HL-60/S4 treated with phorbol 12-myristate 13-acetate at 8.2 ng/mL for 4 days and 3 days (cell line): ENCODE results near the gene CFAP251.
"Not testable (repeated sequence)": the region's sequence is repeated elsewhere in the genome, so short reads cannot be mapped to it uniquely, and the experiment has no call there.

Experiments
- in situ Hi-C: fragments of 300-500 bp; cut with MboI; formaldehyde crosslinking; loops from 2 replicates; pipeline ENCODE4 v1.15.0; 2022; ENCODE audit warnings: low sequenced_read_pairs

The CFAP251 gene

DNA sequence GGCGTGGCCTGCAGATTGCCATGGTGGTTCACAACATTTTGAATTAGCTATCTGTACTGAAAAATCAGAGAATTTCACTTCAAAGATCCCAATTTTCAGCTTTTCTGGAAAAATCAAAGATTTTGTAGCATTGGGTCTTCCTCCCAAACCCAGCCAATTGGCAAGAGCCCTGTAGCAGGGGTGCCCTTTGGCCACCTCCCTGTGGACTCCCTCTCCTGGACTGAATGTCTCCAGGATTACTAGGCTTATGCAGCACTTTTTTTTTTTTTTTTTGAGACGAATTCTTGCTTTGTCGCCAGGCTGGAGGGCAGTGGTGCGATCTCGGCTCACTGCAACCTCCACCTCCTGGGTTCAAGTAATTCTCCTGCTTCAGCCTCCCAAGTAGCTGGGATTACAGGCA, 20.1 kb upstream of the CFAP251 start:
- in situ Hi-C loops: loop anchor here (25.0 kb wide), 1 partner anchor 186 kb away; the partner anchor contains the start of gene TMEM120B

DNA sequence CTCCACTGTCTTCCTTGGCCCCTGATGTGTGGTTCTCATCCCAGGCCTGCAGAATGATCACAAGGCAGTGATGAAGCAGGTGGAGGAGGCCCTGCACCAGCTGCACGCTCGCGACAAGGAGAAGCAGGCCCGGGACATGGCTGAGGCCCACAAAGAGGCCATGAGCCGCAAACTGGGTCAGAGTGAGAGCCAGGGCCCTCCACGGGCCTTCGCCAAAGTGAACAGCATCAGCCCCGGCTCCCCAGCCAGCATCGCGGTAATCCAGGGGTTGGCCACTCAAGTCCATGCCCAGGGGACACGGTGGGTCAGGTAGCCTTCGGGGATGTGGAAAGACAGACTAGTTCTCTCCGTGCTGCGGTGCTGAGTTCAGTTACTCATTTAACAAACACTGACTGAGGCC, 18.8 kb upstream of the CFAP251 start:
- in situ Hi-C loops: loop anchor here (25.0 kb wide), 1 partner anchor 187 kb away; the partner anchor contains the start of gene TMEM120B

DNA sequence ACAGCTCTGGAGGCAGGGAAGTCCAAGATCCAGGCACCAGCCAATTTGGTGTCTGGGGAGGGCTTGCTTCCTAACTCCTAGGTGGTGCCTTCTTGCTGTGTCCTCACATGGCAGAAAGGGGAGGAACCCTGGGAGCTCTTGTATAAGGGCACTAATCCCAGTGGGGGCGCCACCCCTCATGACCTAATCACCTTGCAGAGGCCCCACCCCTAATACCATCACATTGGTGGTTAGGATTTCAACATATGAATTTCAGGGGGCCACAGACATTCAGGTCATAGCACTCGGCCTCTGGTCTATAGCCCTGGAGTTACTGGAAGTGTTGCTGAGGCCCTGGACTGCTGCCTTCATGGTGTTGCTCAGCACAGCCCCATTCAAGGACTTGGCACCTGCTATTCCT, 15.2 kb upstream of the CFAP251 start:
- in situ Hi-C loops: no loop called here

DNA sequence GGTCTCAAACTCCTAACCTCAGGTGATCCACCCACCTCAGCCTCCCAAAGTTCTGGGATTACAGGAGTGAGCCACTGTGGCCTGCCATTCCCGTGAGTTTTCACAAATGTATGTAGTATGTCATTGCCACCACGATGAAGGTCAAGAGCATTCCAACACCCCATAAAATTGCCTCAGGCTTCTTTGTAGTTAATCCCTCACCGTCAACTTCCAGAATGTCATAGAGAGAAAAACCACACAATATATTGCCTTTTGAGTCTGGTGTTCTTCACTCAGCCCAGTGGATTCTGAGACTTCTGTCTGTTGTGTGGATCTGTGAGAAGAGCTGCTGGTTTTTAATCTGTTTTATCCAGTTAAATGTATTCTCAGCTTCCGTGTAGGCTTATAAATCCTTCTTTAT, 12.6 kb upstream of the CFAP251 start:
- in situ Hi-C loops: no loop called here

DNA sequence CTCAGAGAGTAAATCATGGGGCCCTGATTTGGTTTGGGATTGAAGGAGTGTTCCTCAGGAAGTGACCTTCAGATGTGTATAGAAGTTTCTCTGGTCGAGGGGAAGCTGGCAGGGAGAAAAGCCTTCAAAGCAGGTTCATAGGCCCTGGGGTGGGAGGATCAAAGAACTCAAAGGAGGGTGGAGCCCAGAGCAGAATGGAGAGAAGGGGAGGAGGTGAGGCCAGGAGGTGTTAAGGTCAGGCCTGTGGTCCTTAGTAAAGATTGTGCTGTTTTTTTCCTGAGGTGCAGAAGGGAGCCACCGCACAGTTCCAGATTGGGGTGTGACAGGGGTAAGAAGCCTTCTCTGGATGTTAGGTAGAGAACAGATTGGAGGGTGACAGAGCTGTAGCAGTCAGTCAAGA, 9.7 kb upstream of the CFAP251 start:
- in situ Hi-C loops: no loop called here

DNA sequence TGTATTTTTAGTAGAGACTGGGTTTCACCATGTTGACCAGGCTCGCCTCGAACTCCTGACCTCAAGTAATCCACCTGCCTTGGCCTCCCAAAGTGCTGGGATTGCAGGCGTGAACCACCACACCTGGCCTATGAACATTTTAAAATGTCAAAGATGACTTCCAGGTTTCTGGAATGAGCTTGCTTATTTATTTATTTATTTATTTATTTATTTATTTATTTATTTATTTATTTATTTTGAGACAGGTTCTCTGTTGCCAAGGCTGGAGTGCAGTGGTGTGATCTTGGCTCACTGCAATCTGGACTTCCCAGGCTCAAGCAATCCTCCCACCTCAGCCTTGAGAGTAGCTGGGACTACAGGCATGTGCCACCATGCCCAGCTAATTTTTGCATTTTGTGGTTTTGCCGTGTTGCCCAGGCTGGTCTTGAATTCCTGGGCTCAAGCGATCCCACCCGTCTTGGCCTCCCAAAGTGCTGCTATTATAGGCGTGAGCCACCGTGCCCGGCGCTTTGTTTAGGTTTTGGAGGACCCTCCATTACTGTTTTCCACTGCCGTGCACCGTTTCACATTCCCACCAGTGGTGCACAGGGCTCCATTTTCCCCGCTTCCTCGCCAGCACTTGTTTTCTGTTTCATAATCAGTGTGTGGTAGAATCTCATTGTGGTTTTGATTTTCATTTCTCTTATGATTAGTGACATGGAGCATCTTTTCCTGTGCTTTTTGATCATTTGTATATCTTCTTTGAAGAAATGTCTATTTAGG, 6.4 kb upstream of the CFAP251 start:
- in situ Hi-C loops: no loop called here

DNA sequence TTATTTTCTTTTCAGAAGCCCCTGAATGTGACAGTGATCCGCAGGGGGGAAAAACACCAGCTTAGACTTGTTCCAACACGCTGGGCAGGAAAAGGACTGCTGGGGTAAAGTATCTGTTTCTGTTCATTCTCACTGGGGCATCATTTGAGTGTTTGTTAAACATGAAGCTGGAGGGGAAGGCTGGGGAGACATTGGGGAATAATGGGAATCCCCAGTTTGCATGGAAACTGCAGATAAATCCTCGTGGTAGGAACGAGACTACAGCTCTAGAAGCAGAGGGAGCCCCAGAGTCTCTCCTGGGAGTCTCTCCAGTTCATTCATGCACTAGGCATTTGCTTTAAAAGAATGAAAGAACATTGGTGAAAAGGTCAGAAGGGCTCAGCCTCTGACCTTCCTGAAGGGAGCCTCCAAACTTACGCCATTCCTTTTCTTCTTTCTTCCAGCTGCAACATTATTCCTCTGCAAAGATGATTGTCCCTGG, 2.5 kb upstream of the CFAP251 start:
- in situ Hi-C loops: no loop called here

DNA sequence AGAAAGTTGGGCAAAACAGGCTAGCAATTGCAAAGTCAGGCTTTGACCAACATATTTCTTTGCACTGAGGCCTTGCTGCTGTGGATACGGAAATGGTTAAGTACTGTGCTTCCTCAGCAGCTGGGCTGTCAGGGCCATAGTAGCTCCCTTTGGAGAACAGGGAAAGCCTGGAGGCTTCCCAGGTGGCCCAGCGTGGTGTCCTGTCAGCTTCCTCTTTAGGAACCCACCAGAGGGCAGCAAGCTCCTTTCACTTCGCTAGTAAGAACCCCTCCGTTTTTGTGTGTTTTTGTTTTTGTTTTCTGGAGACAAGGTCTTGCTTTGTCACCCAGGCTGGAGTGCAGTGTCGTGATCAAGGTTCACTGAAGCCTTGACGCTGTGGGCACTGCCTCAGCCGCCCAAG, 1.7 kb upstream of the CFAP251 start:
- in situ Hi-C loops: no loop called here

DNA sequence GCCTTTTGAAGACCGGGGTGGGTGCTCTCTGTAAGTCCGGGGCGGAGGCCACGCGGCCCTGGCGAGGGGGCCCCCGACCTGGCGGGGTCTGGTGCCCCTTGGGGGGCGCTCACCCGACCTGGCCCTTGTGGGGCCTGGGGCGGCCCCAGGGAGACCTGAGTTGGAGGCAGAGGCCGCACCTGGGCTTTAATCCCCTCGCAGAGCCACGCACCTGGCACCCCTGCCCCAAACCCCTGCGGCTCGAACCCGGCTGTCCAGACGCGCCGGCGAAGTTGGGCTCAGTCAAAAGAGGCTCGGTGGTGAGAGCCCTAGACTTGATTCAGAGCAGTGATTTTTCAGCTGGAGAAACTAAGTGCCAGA, 267 bp downstream of the CFAP251 start:
- in situ Hi-C loops: no loop called here

DNA sequence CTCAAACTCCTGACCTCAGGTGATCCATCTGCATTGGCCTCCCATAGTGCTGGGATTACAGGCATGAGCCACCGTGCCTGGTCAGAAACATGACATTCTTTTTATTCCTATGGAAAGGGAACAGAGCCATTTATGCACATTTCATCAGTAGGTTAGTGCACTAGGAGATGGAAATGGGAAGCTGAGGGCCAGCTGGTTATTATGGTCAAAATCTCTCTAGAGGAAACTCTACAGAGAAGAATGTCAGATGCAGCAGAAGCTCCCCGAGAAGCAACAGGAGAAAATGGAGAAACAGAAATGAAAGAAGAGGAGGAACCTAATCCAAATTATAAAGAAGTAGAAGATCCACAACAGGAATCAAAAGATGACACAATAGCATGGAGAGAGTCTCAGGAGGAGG, 2.7 kb downstream of the CFAP251 start:
- in situ Hi-C loops: no loop called here

DNA sequence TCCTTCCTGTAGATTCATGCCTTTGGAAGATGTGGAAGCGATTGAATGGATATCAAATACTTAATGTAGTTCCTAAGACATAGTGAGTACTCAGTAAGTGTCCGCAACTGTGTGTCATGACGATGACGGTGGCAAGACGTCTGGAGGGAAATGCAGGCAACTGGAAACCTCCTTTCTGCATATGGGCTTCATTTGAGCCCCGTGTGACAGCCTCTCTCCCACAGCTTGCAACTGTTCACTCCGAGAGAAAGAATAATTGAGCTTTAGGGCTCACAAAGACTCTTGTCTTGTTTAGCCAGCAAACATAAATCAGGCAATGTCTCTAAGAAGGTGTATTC, 6.9 kb downstream of the CFAP251 start:
- in situ Hi-C loops: no loop called here

DNA sequence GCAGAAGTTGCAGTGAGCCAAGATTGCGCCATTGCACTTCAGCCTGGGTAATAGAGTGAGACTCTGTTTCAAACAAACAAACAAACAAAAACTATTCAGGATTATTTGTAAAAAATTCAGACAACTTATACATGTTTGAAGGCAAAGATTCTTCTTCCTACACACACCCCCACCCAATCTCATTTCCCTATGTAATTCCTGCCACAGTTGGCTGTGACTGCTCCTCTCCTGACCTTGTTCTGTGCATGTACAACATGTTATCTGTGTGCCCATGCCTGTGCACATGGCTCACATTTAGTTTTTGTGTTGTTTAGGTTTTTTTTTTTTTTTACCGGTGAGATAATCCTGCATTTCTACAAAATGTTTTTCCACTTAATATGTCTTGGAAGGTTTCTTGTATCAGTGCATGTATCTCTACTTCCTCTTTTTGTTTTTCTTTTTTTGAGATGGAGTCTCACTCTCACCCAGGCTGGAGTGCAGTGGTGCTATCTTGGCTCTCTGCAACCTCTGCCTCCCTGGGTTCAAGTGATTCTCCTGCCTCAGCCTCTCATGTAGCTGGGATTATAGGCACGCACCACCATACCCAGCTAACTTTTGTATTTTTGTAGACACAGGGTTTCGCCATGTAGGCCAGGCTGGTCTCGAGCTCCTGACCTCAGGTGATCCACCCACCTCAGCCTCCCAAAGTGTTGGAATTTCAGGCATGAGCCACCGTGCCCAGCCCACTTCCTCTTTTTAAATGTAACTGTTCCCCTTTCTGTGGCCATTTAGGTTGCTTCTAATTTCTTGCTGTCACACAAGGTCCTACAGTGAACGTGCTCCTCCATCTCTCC, 8.7 kb downstream of the CFAP251 start:
- in situ Hi-C loops: no loop called here

DNA sequence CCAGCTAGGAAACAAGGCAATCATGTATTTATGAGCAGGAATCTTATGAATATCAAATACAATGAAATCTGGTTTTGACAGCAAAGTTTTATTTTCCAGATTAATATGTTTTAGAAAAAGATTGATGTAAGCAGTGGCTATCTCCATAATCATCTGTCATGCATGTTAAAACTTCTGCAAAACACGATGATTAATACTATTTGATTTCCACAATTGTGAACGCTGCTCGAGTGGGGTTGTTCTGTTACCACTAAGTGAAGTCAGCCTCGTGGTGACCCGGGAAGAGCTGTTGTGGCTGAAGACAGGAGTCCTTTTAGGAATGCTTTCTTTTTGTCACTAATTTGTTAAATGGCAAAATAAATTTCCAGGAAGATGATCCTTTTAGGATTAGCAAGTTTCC, 9.4 kb downstream of the CFAP251 start:
- in situ Hi-C loops: no loop called here

DNA sequence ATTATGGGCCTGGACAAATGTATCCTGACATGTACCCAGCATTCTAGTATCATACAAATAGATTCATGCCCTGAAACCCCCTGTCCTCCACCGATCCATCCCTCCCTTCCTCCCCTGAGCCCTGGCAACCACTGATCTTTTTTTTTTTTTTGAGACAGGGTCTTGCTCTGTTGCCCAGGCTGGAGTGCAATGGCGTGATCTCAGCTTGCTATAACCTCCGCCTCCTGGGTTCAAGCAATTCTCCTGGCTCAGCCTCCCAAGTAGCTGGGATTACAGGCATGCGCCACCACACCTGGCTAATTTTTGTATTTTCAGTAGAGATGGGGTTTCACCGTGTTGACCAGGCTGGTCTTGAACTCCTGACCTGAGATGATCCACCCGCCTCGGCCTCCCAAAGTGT, 11.2 kb downstream of the CFAP251 start:
- in situ Hi-C loops: not testable (repeated sequence)

DNA sequence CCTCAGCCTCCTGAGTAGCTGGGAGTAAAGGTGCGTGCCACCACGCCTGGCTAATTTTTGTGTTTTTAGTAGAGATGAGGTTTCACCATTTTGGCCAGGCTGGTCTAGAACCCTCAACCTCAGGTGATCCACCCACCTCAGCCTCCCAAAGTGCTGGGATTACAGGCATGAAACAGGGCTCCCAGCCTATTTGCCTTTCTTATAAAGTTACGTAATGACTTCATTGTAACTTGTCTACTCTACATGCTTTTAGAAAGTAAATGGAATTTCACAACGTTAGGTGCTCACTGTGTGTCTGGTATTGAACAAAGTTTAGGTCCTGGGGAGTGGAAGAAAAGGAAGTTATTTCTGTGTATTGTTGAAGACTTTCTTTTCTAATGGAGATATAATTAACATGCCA, 12.5 kb downstream of the CFAP251 start:
- in situ Hi-C loops: no loop called here

DNA sequence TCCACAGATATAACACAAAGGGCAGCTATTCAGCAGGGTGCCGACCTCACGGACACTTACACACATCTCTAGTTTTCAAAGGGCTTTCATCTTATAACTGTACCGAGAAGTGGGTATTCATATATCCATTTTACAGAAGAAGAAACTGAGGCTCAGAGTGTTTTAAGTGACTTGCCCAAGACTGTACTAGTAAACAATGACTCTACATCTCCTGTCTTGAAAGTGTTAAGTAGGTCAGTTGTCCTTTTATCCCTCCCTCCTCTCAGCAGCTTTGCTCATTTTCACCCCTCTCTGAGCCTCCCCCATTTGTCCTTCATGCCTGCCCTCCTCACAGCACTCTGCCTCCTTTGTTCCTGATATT, 13.8 kb downstream of the CFAP251 start:
- in situ Hi-C loops: no loop called here

DNA sequence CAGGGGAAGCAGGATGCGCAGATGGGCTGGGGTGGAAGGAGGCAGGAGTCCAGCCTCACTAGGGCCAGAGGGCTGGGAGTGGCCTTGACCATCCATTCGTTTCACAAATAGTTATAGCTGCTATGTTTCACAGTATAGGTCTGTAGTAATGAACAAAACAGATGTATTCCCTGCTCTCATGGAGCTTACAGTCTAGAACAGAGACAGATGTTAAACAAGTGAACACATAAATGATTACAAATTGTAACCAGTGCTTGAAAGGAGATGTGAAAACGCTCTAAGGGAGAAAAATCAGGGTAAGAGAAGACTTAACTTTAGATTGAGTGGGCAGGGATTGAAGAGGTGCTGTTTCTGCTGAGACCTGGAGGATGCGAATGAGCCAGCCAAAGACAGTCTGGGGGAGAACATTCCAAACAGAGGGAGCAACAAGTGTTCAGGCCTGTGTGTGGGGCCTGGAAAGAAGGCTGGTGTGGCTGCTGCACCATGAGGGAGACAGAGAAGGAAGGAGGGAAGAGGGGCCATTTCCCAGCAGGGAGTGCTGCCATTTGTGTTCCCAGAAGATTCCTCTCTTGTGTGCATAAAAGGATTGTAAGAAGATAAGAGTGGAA, 14.6 kb downstream of the CFAP251 start:
- in situ Hi-C loops: no loop called here

DNA sequence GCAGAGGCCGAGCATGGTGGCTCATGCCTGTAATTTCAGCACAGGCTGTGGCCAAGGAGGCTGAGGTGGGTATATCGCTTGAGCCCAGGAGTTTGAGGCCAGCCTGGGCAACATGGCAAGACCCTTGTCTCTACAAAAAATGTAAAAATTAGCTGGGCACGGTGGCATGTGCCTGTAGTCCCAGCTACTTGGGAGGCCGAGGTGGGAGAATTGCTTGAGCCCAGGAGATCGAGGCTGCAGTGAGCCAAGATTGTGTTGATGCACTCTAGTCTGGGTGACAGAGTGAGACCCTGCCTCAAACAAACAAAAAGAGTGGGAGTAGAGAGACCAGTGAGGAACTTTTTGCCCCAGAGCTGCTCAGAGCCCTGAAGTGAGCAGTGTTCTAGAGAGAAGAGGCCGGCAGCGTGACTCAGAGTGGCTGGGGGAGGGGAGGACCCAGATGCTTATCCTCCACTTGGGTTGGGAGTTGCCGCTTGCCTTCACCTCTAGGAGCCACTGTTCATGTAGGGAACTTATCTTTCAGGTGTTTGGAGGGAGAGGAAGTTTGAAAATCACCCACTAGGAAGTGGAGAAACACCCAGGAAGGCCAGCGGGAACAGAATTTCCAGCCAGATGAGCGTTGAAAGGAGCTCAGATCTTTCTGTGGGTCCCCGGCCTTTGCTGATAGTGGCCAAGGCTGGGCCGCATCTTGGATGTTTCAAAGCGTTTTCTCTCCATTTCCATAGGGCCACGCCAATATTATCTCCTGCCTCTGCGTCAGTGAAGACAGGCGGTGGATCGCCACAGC, 15.3 kb downstream of the CFAP251 start:
- in situ Hi-C loops: no loop called here

DNA sequence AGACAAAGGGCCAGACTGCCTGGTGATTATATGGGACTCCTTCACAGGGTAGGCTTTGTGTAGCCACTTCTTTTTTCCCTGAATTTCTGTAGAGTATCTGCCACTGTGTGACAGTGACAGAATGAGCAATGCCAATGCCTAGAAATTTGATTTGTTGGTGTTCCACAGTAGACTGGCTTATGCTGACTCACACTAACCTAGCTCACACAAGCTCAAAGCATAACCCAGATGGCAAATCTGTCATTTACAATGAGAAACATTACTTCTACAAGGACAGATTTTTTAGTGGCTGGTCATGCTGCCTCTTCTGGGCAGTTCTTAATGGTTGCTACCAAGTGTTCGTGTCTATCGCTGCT, 15.9 kb downstream of the CFAP251 start:
- in situ Hi-C loops: no loop called here

DNA sequence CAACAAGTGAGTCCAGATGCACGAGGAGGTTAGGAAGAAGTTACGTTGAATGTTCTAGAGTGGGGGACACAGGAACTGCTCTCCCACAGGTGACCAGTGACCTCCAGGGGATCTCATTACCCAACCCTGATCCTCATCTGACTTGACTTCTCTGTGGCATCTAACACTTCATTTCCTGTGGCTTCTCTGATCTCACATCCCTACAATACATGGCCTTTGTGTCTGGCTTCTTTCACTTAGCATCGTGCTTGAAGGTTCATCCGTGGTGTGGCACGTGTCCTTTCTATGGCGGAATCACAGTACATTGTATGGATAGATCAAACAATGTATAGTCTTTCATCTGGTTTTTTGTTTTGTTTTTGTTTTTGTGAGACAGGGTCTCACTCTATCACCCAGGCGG, 19.3 kb downstream of the CFAP251 start:
- in situ Hi-C loops: no loop called here

DNA sequence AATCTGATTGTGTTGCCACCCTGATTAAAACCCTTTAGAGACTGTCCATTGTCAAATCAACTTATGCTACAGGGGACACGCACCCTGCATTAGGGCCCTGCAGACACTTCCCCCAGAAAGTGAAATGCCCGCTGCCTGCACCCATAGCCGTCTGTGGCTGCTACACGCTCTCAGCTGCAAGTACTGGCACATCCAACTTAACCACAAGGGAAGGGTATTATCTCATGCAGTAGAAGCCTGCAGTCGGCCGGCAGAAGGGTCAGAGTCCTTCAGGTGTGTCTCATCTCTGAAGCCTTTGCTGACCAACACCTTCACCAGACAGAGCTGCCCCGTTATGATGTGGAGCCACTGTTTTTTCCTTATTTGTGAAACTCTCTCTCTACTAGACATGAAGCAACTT, 20.8 kb downstream of the CFAP251 start:
- in situ Hi-C loops: no loop called here
